NT2/D1 (cell line): ENCODE data around the gene HNRNPUL1.

ENCODE experiments used
- DNase-seq: peaks from one replicate; pipeline ENCODE4 v3.0.0-alpha.2; 2011; ENCODE audit warnings: low read depth, low spot score
- H3K27me3 ChIP-seq: 2 replicates; pipeline ENCODE4 v1.6.0; 2011; ENCODE audit warnings: mild to moderate bottlenecking; ENCODE audit not compliant: insufficient read length, insufficient read depth
- H3K36me3 ChIP-seq: 2 replicates; pipeline ENCODE4 v1.6.1; 2011; ENCODE audit warnings: mild to moderate bottlenecking, low read length, mixed read lengths; ENCODE audit not compliant: insufficient read depth, insufficient read length
- H3K4me1 ChIP-seq: 2 replicates; pipeline ENCODE4 v1.5.1; 2011; ENCODE audit not compliant: insufficient read depth, insufficient read length
- H3K4me3 ChIP-seq: 2 replicates; pipeline ENCODE4 v1.5.1; 2011; ENCODE audit warnings: low read depth; ENCODE audit not compliant: insufficient read length
- H3K9ac ChIP-seq: 2 replicates; pipeline ENCODE4 v1.6.0; 2011; ENCODE audit warnings: low read depth; ENCODE audit not compliant: insufficient read length
- H3K9me3 ChIP-seq: 2 replicates; pipeline ENCODE4 v1.5.1; 2011; ENCODE audit warnings: mild to moderate bottlenecking, low read length; ENCODE audit not compliant: insufficient read depth
- SUZ12 ChIP-seq: IDR thresholded peaks from 2 replicates; pipeline ENCODE4 v1.6.1; 2011; ENCODE audit not compliant: insufficient read length, insufficient read depth; ENCODE audit errors: extremely low read depth
- YY1 ChIP-seq: IDR thresholded peaks from 2 replicates; pipeline ENCODE4 v1.6.1; 2011; ENCODE audit not compliant: insufficient read length, insufficient read depth
- ZNF274 ChIP-seq: IDR thresholded peaks from 2 replicates; pipeline ENCODE4 v1.6.1; 2011; ENCODE audit warnings: mild to moderate bottlenecking, low read depth, low read length

HNRNPUL1 gene

DNA sequence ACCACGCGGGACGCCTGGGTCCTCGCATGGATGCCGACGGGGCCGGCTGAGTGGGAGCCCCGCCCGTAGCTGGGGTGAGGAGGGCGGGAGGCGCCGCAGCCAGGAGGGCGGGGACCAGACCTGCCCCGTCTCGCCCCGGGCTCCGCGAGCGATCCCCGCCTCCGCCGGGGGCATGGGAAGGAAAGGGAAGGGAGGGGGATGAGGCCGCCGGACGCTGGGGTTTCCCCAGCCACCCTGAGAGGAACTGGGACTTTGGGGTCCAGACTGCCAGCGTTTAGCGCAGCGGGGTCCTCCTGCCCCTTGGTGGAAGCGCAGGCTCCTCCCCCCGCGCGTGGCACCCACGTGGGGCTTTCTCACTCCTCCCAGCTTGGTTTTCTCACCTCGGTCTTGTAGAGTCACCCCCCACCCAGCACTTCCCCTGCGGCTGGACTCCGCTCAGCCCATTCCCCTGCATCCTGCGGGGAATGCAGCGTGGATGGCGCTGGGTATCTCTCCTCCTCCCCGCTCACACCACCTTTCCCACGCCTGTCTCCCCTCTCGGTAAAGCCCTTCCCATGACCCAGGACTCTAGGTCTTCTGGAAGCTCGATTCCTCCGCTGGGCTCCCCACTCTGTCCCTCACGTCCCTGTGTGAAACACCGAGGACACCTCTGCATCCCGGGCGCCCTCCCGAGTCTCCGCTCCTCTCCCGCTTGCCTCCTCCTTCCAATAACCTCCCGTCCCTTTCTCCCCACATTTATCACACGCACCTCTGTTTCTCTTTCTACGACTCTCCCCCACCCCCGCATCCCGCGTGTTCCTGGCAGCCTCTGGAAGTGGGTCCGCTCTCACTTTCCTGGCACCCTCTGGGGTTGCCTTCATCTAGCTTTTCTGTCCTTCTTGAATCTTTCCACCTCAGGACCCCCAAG lies 87.4 kb downstream of the HNRNPUL1 start:
- Histone ChIP-seq H3K4me3 (peak overlapping the region; percentile 56), H3K36me3 (peaks cover 17% of the 10 kb centered on the region), H3K4me1 (peaks cover 8% of the 10 kb centered on the region), H3K9ac (peak overlapping the region; percentile 74), H3K9me3 (no peaks in the 10 kb centered on the region), H3K27me3 (peaks cover 26% of the 10 kb centered on the region)
- TF ChIP-seq YY1 = no peak
- TF ChIP-seq ZNF274 = no peak
- no peak for TF ChIP-seq SUZ12
- no peak for DNase-seq

DNA sequence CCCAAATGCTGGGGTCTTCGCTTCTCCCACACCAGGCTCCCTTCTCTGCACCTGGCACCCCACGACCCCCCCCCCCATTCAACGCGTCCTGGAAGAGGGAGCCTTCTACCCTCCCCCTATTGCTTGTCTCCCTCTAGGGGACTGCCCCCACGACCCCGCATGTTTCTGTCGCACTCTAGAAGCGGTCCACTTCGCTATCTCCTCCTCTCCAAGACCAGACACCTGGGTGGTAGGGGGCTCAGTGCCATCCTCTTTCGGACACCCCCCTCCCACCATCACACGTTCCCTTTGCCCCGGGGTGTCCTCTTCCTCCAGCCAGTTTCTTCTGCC lies 88.1 kb downstream of the HNRNPUL1 start:
- peak overlapping the region; percentile 56 for H3K4me3 ChIP-seq
- DNase-seq = no peak
- H3K27me3 ChIP-seq = peaks cover 26% of the 10 kb centered on the region
- H3K9me3 ChIP-seq = no peaks in the 10 kb centered on the region
- H3K9ac ChIP-seq = peak overlapping the region; percentile 74
- peaks cover 13% of the 10 kb centered on the region for H3K36me3 ChIP-seq
- peaks cover 10% of the 10 kb centered on the region for H3K4me1 ChIP-seq
- TF ChIP-seq YY1 = no peak
- TF ChIP-seq ZNF274 = no peak

DNA sequence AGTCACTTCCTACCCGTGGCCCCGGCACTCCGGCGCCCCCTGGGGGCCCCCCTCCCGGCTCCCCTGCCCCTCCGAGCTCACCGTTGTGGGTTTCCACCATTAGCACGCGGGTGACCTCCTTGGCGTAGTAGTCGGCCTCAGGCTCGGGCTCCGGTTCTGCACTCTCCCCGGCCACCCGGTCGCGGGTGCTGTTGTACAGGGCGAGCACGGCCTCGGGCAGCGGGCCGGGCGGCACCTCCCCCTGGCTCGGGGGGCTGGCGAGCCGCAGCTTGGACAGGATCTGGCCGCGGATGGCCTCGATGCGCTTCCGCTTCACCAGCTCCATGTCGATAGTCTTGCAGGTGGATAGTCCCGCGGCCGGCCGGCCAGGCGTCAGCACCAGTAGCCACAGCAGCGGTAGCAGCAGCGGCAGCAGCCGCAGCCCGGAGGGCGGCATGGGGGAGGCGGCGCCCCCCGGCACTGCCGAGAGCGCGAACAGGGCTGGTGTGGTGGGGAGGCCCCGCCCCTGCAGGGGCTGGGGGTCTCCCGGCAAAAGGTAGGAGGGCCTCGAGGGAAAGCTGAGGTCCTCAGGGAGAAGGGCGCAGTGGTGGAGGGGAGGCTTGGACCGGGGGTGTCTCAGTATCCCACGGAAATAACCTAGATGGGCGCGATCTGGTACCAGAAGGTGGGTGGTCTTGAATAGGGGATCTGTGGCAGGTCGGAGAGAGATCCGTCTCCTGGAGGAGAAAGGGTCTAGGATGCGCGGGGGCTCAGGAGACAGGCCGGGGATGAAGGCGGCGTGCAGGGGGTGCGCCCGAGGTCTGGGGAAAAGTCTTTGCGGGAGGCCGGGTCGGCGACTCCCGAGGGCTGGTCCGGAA lies 88.7 kb downstream of the HNRNPUL1 start:
- H3K27me3 ChIP-seq = peaks cover 26% of the 10 kb centered on the region
- H3K4me3 ChIP-seq = peak overlapping the region; percentile 56
- H3K4me1 ChIP-seq = peaks cover 12% of the 10 kb centered on the region
- H3K9me3 ChIP-seq = no peaks in the 10 kb centered on the region
- peaks cover 11% of the 10 kb centered on the region for H3K36me3 ChIP-seq
- peak overlapping the region; percentile 86 for H3K9ac ChIP-seq
- DNase-seq = no peak
- no peak for TF ChIP-seq ZNF274
- no peak for TF ChIP-seq YY1
- TF ChIP-seq SUZ12 = no peak

DNA sequence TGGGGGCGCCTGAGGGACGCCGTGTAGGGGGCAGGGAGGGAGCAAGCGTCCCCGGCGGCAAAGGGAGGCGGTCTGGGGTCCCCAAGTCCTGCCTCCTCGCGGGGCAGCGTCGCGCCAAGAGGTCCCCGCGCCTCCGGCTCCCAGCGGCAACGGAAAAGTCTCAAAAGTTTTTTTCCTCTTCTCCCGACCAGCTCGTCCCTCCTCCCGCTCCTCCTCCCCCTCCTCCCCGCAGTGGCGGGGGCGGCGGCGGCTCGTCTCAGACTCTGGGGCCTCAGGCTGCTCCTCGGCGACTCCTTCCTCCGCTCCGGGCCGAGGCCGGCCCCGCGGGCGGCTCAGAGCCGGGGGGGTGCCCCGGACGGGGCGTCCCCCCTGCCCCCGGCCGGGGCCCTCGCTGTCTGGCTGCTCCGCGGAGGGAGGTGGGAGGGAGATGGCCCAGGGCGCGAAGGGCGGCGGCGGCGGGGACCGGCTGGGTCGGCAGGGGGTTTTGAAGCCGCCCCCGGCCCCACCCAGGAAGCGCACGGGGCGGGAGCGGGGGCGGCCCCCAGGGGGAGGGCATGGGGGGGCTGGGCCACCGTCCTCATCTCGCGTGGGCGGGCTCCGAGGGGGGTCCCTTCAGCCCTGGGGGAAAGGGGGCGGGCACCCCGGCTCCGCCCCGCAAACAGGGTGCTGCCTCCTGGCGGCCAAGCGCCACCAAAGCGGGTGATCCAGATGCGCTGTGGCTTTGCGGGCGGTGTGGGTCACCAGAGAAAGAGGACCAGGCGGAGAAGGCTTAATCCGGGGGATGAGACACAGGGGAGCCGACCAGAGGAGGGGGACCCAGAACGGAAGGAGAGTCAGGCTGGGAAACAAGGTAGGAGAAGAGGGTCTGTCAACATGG lies 89.5 kb downstream of the HNRNPUL1 start, which contains the start of gene TGFB1:
Gene TGFB1, minus strand, starts transcription at position 457 of the 877 bp plus-strand sequence. CDS start 878 bp downstream, outside the sequence.
- Histone ChIP-seq H3K9ac (peak within 1 kb of the TSS; percentile 86), H3K9me3 (no peaks in the 10 kb centered on the region), H3K27me3 (peaks cover 26% of the 10 kb centered on the region), H3K4me3 (peak within 1 kb of the TSS; percentile 56), H3K4me1 (peaks cover 13% of the 10 kb centered on the region), H3K36me3 (peaks cover 7% of the 10 kb centered on the region)
- TF ChIP-seq SUZ12 (no peak), YY1 (no peak), ZNF274 (no peak)
- DNase-seq = no peak

DNA sequence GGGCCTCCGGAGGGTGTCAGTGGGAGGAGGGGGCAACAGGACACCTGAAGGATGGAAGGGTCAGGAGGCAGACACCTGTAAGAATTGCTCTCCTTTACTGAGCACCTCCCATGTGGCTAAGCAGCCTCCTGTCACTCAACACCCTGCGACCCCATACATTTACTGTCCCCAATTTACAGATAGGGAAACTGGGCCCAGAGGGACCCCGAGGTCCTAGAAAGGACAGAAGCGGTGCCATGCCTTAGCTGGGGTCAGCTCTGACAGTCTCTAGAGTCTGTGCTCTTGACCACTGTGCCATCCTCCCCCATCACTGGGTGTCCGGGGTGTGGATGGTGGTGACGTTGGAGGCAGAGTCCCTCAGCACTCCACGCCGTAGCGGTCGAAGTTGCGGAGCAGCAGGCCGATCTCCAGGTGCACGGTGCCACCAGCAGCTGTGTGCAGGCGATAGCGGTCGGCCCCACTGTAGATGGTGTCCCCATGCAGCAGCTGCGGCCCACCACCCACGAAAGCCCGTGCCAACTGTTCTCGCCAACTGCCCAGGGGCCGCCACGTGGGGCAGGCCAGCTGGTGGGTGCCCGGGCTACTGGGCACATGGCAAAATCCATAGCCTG lies 90.3 kb downstream of the HNRNPUL1 start:
- Histone ChIP-seq H3K4me3 (peak overlapping the region; percentile 27), H3K4me1 (peaks cover 13% of the 10 kb centered on the region), H3K9ac (peak overlapping the region; percentile 70), H3K9me3 (no peaks in the 10 kb centered on the region), H3K36me3 (peaks cover 7% of the 10 kb centered on the region), H3K27me3 (peaks cover 26% of the 10 kb centered on the region)
- no peak for DNase-seq
- TF ChIP-seq YY1 = no peak
- TF ChIP-seq ZNF274 = no peak
- TF ChIP-seq SUZ12 = no peak

DNA sequence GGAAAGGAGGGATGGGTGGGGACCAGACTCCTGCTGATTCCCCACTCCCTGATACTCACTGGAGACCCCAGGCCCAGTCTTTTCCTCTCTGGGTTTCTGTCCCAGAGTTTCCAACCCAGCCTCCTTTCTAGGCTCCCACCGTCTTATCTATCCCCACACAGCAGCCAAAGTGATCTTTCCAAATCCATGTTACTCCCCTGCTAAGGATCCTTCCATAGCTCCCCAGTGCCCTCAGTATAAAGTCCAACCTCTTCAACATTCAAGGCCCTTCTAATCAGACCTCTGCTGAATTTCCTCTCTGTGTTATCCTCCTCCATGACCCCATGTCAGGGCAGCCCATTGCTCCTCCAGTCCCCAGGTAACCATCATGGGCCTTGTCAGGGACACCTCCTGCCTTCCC lies 90.9 kb downstream of the HNRNPUL1 start:
- no peak overlapping the region for H3K9ac ChIP-seq
- peaks cover 26% of the 10 kb centered on the region for H3K27me3 ChIP-seq
- no peak for DNase-seq
- TF ChIP-seq ZNF274 (no peak), YY1 (no peak), SUZ12 (no peak)
- H3K36me3 ChIP-seq = peaks cover 7% of the 10 kb centered on the region
- no peaks in the 10 kb centered on the region for H3K9me3 ChIP-seq
- H3K4me3 ChIP-seq = no peak overlapping the region
- peaks cover 13% of the 10 kb centered on the region for H3K4me1 ChIP-seq
